Sigmoid colon (tissue), 7 donors: ENCODE measurements around the gene SLC34A3. TPM values are rescaled to one million over a fixed set of nuclear protein-coding genes. Genes with fewer than 3 reads are reported as not detected.

Experiments used
- DNase-seq: peaks from one replicate; pipeline ENCODE4 v3.0.0-alpha.2; 2019
- H3K27ac ChIP-seq, 4 donors: fragments of 200-600 bp; sonication (generic); one replicate each; pipeline ENCODE4 v1.5.1; 2016 to 2019; ENCODE audit warnings: mild to moderate bottlenecking in 1 of 4
- H3K27me3 ChIP-seq, 3 donors: fragments of 200-600 bp; sonication (generic); one replicate each; pipeline ENCODE4 v1.5.1; 2019; ENCODE audit warnings: mild to moderate bottlenecking in 1 of 3
- H3K36me3 ChIP-seq, 4 donors: fragments of 200-600 bp; sonication (generic); one replicate each; pipeline ENCODE4 v1.5.1; 2016 to 2019
- H3K4me1 ChIP-seq, 4 donors: fragments of 200-600 bp; sonication (generic); one replicate each; pipeline ENCODE4 v1.5.1; 2017 to 2019
- H3K4me3 ChIP-seq, 4 donors: fragments of 200-600 bp; sonication (generic); one replicate each; pipeline ENCODE4 v1.5.1; 2017 to 2019; ENCODE audit warnings: mild to moderate bottlenecking in 2 of 4, moderate library complexity in 1 of 4
- H3K9me3 ChIP-seq, 4 donors: fragments of 200-600 bp in 3 of 4; sonication (generic) in 3 of 4; one replicate each; pipeline versions ENCODE4 v1.5.1 to v1.6.1; 2013 to 2019
- EP300 ChIP-seq, 4 donors: sonication (generic); formaldehyde crosslinking; IDR thresholded peaks; one replicate each; pipeline ENCODE4 v1.6.1; 2017; ENCODE audit warnings: antibody characterized with exemption in 4 of 4
- POLR2A ChIP-seq, 2 donors: fragments of 450-650 bp; IDR thresholded peaks; one replicate each; pipeline ENCODE4 v1.6.1; 2016; ENCODE audit warnings: antibody characterized with exemption in 2 of 2, mild to moderate bottlenecking in 2 of 2, moderate library complexity in 2 of 2
- POLR2AphosphoS5 ChIP-seq, 4 donors: sonication (generic); formaldehyde crosslinking; IDR thresholded peaks; one replicate each; pipeline ENCODE4 v1.6.1; 2017; ENCODE audit warnings: antibody characterized with exemption in 4 of 4
- WGBS, 2 donors: extraction: QIAGEN DNeasy Blood & Tissue Kit; methylation state at CpG; one replicate each; pipeline ENCODE4 v1.1.7; 2013; 5-methylcytosine and 5-hydroxymethylcytosine counted together
- intact Hi-C: fragments of 100-400 bp; cut with DNase I; formaldehyde crosslinking; loops from one replicate; pipeline ENCODE4 v1.15.1; 2023
- polyA plus RNA-seq, 3 donors: library from polyadenylated mRNA; stranded (reverse); fragments of 200-250 nt; gene quantifications; one replicate each; pipeline ENCODE4 v1.2.3, GENCODE V29; 2013
- total RNA-seq, 4 donors: library from RNA; depleted of rRNA; stranded (reverse); fragments of >200 nt; gene quantifications; one replicate each; pipeline ENCODE4 v1.1.0, GENCODE V29; 2016
- TF ChIP-seq, protein P1 (sequence below), 4 experiments: fragments of 450-650 bp in 3 of 4; fragments of 200-600 bp in 1 of 4; IDR thresholded peaks; one replicate each; pipeline ENCODE4 v1.5.1; 2016 to 2019; ENCODE audit warnings: antibody characterized with exemption in 4 of 4, mild to moderate bottlenecking in 3 of 4, moderate library complexity in 2 of 4
- donor health status: healthy with polysubstance abuse.
- donor health status: Bipolar disorder and iron deficiency.
- donor health status: healthy.

The SLC34A3 gene
- total and polyA plus RNA-seq, 7 donors, result not detected

DNA sequence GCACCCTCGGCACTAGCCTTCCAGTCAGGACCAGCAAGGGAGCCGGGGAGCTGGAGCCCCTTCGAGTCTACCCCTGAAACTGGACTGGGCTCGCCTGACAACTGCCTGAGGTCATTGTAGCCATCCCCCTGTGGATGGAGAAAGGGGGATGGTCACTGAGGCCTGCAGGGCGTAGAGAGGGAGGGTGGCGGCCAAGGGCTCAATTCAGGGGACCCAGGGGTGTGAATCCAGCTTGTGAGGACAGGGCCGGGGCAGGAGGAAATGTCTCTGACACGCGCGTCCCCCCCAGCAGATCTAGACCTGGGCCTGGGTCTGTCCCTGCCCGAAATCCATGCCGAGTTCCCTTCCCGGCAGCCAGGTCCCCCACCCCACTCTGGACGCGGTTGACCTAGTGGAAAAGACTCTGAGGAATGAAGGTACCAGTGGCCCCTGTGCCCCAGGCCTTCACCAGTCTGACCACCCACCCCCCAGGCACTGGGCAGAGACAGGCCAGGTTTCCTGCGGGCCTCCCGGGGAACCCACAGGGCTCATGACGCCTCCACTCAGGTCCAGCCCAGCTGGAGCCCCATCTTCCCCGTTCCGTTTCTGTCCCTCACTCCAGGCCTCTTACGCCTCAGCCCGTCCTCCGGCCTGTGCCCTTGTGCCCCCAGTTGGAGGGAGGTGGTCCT is 805 bp downstream of the SLC34A3 start:
- H3K9me3 ChIP-seq, result no peaks in the 10 kb centered on the region
- intact Hi-C loops, result no loop called here
- TF ChIP-seq, protein P1, sequence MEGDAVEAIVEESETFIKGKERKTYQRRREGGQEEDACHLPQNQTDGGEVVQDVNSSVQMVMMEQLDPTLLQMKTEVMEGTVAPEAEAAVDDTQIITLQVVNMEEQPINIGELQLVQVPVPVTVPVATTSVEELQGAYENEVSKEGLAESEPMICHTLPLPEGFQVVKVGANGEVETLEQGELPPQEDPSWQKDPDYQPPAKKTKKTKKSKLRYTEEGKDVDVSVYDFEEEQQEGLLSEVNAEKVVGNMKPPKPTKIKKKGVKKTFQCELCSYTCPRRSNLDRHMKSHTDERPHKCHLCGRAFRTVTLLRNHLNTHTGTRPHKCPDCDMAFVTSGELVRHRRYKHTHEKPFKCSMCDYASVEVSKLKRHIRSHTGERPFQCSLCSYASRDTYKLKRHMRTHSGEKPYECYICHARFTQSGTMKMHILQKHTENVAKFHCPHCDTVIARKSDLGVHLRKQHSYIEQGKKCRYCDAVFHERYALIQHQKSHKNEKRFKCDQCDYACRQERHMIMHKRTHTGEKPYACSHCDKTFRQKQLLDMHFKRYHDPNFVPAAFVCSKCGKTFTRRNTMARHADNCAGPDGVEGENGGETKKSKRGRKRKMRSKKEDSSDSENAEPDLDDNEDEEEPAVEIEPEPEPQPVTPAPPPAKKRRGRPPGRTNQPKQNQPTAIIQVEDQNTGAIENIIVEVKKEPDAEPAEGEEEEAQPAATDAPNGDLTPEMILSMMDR (IDR thresholded peaks at IDR 0.05), result no peak
- WGBS, 2 donors, result 88 to 89% methylated on average over 23 of the region's 23 CpGs
- H3K27ac ChIP-seq, result no peak overlapping the region
- DNase-seq, result no peak
- H3K36me3 ChIP-seq, result no peaks in the 10 kb centered on the region
- H3K27me3 ChIP-seq, result peaks cover 35 to 71% (median 71%) of the 10 kb centered on the region in 3 donors
- no peak overlapping the region for H3K4me3 ChIP-seq
- H3K4me1 ChIP-seq, result peaks cover 0 to 17% (median 11%) of the 10 kb centered on the region in 4 donors

DNA sequence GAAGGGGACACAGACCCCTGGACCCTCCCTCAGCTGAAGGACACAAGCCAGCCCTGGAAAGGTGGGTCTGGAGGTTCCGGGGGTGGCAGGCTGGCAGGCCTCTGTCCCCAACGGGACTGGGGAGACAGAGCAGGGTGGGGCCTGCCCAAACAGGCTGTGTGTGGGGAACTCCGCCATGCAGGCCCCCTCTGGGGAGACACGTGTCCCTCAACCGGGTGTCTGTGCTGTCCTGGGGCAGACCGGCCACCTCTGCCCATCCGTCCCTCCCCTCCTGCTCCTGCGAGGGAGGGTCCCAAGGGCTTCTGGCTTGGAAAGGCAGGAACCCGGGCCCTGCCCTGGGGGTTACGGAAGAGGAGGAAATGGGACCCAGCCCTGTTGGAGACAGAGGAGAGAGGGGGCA is 1.4 kb downstream of the SLC34A3 start:
- Histone ChIP-seq H3K4me1 (peaks cover 0 to 22% (median 17%) of the 10 kb centered on the region in 4 donors), H3K4me3 (no peak overlapping the region), H3K27me3 (peaks cover 35 to 71% (median 71%) of the 10 kb centered on the region in 3 donors), H3K36me3 (no peaks in the 10 kb centered on the region), H3K27ac (no peak overlapping the region), H3K9me3 (no peaks in the 10 kb centered on the region)
- no peak for DNase-seq
- TF ChIP-seq POLR2AphosphoS5 (IDR thresholded peaks at IDR 0.05) (no peak), EP300 (IDR thresholded peaks at IDR 0.05) (no peak), POLR2A (IDR thresholded peaks at IDR 0.05) (no peak)
- TF ChIP-seq, protein P1 (IDR thresholded peaks at IDR 0.05), result no peak
- intact Hi-C loops, result no loop called here
- 52 to 77% methylated on average over 10 of the region's 10 CpGs for WGBS, 2 donors

DNA sequence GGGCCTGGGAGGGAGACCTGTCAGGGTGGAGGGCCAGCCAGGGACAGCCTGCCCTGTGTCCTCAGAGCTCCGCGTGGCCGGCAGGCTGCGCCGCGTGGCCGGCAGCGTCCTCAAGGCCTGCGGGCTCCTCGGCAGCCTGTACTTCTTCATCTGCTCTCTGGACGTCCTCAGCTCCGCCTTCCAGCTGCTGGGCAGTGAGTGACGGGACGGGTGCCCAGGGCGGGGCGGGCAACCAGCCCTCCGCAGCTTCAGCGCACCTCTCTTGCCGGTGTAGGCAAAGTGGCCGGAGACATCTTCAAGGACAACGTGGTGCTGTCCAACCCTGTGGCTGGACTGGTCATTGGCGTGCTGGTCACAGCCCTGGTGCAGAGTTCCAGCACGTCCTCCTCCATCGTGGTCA is 1.8 kb downstream of the SLC34A3 start:
- Histone ChIP-seq H3K27ac (no peak overlapping the region), H3K36me3 (no peaks in the 10 kb centered on the region), H3K4me1 (peaks cover 0 to 21% (median 18%) of the 10 kb centered on the region in 4 donors), H3K27me3 (peaks cover 35 to 71% (median 71%) of the 10 kb centered on the region in 3 donors), H3K9me3 (no peaks in the 10 kb centered on the region), H3K4me3 (no peak overlapping the region)
- no peak for DNase-seq
- WGBS, 2 donors, result 18 to 79% methylated on average over 24 of the region's 24 CpGs
- TF ChIP-seq, protein P1 (IDR thresholded peaks at IDR 0.05), result no peak
- TF ChIP-seq POLR2A (IDR thresholded peaks at IDR 0.05) (no peak), POLR2AphosphoS5 (IDR thresholded peaks at IDR 0.05) (no peak)
- intact Hi-C loops, result no loop called here

DNA sequence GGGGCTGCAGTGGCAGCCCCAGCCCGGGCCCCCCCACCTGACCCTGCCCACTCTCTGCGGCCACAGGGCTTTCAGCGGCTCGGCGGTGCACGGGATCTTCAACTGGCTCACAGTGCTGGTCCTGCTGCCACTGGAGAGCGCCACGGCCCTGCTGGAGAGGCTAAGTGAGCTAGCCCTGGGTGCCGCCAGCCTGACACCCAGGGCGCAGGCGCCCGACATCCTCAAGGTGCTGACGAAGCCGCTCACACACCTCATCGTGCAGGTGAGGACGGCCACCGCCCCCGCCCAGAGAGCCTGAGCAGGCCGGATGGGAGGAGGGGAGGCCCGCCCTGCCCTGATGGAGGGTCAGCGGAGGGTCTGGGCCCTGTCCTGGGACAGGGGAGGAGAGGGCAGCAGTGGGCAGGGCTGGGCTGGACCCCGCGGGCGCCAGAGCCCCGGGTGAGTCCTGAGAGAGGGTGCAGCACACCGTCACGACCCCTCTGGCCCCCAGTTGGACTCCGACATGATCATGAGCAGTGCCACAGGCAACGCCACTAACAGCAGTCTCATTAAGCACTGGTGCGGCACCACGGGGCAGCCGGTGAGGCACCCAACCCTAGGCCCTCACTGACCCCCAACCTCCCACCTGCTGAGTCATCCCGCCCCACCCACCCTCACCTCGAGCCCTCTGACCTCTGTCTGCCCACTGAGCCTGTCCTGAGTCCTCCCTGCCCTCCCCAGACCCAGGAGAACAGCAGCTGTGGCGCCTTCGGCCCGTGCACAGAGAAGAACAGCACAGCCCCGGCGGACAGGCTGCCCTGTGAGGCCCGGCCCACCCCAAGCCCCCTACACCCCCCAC is 2.7 kb downstream of the SLC34A3 start:
- intact Hi-C loops, result no loop called here
- Histone ChIP-seq H3K27me3 (peaks cover 34 to 67% (median 66%) of the 10 kb centered on the region in 3 donors), H3K36me3 (no peaks in the 10 kb centered on the region), H3K4me1 (peaks cover 0 to 26% (median 21%) of the 10 kb centered on the region in 4 donors), H3K27ac (no peak overlapping the region), H3K4me3 (no peak overlapping the region), H3K9me3 (no peaks in the 10 kb centered on the region)
- WGBS, 2 donors, result 28 to 79% methylated on average over 40 of the region's 40 CpGs
- no peak for DNase-seq
- no peak for TF ChIP-seq POLR2A (IDR thresholded peaks at IDR 0.05)
- TF ChIP-seq POLR2AphosphoS5 (IDR thresholded peaks at IDR 0.05), result no peak
- TF ChIP-seq, protein P1 (IDR thresholded peaks at IDR 0.05), result no peak
- TF ChIP-seq EP300 (IDR thresholded peaks at IDR 0.05), result no peak
